Measurements from ENCODE around the gene GABRD.

DNA sequence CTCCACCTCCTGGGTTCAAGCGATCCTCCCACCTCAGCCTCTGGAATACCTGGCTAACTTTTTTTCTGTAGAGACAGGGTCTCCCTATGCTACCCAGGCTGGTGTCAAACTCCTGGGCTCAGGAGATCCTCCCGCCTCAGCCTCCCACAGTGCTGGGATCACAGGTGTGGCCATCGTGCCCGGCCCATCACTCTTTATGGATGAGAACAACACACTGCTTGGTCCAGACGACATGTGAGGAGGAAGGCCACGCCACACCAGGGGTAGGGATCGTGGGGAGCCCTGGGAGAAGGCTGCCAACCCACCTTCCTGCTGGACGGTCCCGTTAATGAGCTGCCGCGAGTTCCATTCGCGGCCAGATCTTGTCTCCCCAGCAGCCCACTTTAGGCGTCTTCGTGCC, 5.0 kb upstream of the GABRD start:
- TF ChIP-seq, protein P1, sequence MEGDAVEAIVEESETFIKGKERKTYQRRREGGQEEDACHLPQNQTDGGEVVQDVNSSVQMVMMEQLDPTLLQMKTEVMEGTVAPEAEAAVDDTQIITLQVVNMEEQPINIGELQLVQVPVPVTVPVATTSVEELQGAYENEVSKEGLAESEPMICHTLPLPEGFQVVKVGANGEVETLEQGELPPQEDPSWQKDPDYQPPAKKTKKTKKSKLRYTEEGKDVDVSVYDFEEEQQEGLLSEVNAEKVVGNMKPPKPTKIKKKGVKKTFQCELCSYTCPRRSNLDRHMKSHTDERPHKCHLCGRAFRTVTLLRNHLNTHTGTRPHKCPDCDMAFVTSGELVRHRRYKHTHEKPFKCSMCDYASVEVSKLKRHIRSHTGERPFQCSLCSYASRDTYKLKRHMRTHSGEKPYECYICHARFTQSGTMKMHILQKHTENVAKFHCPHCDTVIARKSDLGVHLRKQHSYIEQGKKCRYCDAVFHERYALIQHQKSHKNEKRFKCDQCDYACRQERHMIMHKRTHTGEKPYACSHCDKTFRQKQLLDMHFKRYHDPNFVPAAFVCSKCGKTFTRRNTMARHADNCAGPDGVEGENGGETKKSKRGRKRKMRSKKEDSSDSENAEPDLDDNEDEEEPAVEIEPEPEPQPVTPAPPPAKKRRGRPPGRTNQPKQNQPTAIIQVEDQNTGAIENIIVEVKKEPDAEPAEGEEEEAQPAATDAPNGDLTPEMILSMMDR (IDR thresholded peaks at IDR 0.05; ENCODE audit: borderline replicate concordance, extremely low read depth, low read length, poor library complexity, severe bottlenecking), result no peak
- TF ChIP-seq EZH2 (IDR thresholded peaks at IDR 0.05; ENCODE audit: borderline replicate concordance, low read depth, low read length, severe bottlenecking), result no peak
